Ovary (tissue), 3 donors: ENCODE measurements around the gene ARL10.

Source experiments
- CTCF ChIP-seq, 3 donors: fragments of 450-650 bp in 2 of 3; fragments of 200-600 bp in 1 of 3; IDR thresholded peaks; one replicate each; pipeline versions ENCODE4 v1.5.1 to v1.8.0; 2016 to 2022; ENCODE audit warnings: antibody characterized with exemption in 3 of 3, mild to moderate bottlenecking in 1 of 3
- EP300 ChIP-seq: sonication (generic); formaldehyde crosslinking; IDR thresholded peaks from one replicate; pipeline ENCODE4 v1.6.1; 2017; ENCODE audit warnings: antibody characterized with exemption
- POLR2A ChIP-seq: fragments of 450-650 bp; IDR thresholded peaks from one replicate; pipeline ENCODE4 v1.6.1; 2017; ENCODE audit warnings: antibody characterized with exemption, mild to moderate bottlenecking, moderate library complexity
- donor health status: DM: no; HTN: no; CAD: no.

GRCh38 chr5:176341325-176342157 is 23.7 kb upstream of the ARL10 start:
- TF ChIP-seq EP300 (no peak), CTCF (IDR thresholded peaks at IDR 0.05) (no peak), POLR2A (no peak)
